ENCODE data around the gene RIN2.
"Not testable (repeated sequence)": the region's sequence is repeated elsewhere in the genome, so short reads cannot be mapped to it uniquely, and the experiment has no call there.

The RIN2 gene

DNA sequence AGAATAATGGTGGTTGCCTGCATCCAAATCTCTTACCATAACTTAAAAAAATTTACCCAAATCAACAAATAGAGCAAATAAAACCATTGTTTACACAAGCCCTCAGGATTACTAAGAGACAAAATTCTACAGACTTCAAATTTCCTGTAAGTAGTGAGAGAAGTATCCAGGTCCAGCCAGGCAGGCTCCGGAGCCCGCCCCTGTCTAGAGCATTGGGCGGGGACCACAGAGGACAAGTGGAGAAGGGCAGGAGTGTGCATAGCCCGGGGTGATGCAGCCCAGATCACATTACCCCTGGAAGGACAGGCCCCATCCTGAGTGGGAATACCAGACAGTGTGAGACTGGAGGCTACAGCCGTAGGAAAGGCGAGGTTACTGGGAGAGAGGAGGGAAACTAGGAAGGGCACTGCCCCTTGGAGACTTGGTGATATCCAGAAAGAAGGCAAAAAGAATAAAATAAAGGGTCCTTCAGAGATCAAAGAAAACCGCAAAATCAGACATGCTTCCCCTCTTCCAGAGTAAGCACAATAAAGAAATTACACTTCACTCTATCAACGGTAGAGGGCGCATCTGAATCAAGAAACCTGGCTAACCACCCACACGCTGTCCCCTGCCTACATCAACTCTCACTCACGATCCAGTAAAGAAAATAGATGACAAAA lies 26.6 kb downstream of the RIN2 start:
- H3K4me1 Mint-ChIP-seq: peaks cover 28% of the 10 kb centered on the region
- no peaks in the 10 kb centered on the region for H3K27me3 Mint-ChIP-seq
- ATAC-seq: peak; percentile 72
- H3K36me3 Mint-ChIP-seq: no peaks in the 10 kb centered on the region
- no peak overlapping the region for H3K4me3 Mint-ChIP-seq
- H3K27ac Mint-ChIP-seq: no peak overlapping the region
- H3K9me3 Mint-ChIP-seq: peaks cover 17% of the 10 kb centered on the region

DNA sequence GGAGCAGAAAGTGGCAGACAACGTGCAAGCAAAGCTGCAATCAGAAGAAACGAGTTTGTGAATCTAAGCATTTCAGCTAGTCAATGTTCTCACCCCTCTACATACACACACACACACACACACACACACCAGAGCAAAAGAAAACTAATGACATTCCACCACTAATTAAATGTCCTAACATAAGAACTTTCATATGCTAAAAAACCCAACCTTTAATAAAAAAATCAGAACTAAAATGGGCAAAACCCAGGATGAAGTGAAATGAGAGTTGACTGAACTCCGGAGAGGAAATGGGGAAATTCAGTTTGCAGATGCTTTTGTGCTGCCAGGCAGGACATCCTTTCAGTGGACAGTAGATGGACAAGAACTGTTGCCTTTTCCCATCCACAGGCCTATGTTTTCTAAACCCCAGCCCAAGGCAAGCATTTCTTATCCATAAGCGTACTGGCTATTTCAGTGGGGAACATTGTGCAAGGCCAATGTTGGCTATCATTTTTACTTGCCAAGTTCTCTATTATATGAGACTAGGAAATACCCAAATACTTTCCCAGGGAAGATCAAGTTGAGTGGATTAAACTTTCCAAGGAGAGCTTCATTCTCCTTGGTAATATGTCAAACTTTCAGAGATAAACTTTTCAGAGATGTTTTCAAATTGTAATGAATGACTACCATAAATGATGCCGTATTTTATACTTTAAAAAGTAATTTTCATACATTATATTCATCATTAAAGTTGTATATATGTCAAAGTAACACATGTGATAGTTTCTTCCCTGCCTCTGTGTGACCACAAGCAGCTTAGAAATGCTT lies 27.3 kb downstream of the RIN2 start:
- no peak overlapping the region for H3K27ac Mint-ChIP-seq
- no peak for ATAC-seq
- H3K4me1 Mint-ChIP-seq: peaks cover 20% of the 10 kb centered on the region
- H3K36me3 Mint-ChIP-seq: no peaks in the 10 kb centered on the region
- no peaks in the 10 kb centered on the region for H3K27me3 Mint-ChIP-seq
- no peak overlapping the region for H3K4me3 Mint-ChIP-seq
- peaks cover 19% of the 10 kb centered on the region for H3K9me3 Mint-ChIP-seq

DNA sequence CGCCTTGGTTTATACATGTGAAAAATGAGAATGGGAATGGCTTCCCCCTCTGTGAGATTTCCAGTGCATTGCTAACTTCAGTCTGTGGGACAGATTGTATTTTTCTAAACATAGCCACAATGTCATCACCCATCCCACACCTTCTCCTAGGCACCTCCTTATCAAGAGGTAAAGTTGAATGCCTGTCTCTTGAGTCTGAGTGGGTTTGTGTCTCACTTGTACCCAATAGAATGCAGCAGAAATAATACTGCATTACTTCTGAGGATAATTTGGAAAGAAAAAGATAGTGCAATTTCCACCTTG lies 27.9 kb downstream of the RIN2 start:
- Mint-ChIP-seq H3K36me3 (no peaks in the 10 kb centered on the region), H3K27me3 (no peaks in the 10 kb centered on the region), H3K27ac (no peak overlapping the region), H3K9me3 (peaks cover 15% of the 10 kb centered on the region), H3K4me3 (no peak overlapping the region), H3K4me1 (peaks cover 15% of the 10 kb centered on the region)
- ATAC-seq: no peak

DNA sequence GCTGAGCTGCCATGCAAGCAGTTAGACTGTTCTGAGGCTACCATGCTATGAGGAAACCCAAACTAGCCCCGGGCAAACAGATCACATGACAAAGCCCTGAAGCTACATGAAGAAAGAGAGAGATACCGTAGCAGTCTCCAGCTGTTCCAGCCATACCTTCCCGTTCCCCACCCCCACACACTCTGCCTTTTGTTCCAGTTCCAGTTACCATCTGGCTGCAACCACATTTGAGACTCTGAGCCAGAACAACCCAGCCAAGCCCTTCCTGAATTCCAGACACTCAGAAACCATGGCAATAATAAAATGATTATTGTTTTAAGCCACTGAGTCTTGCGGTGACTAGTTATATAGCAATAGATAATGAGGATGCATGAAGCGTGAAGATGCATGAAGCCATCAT lies 28.3 kb downstream of the RIN2 start:
- Mint-ChIP-seq H3K27me3 (no peaks in the 10 kb centered on the region), H3K9me3 (peaks cover 13% of the 10 kb centered on the region), H3K4me3 (no peak overlapping the region), H3K27ac (no peak overlapping the region), H3K36me3 (no peaks in the 10 kb centered on the region), H3K4me1 (peaks cover 13% of the 10 kb centered on the region)
- ATAC-seq: no peak

DNA sequence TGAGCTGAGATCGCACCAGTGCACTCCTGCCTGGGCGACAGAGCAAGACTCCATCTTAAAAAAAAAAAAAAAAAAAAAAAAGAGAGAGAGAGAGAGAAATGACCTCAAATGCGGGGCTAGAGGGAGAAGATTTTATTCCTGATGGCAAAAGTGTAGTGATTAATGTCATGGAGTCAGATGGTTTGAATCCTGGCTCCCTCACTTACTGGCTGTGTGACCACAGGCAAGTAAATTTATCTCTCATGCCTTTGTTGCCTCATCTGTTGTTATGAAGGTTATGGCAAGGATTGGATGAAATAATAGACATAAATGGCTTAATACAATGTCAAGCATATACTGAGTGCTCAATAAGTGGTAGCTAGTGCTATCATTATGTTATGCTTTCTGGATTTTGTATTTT lies 29.3 kb downstream of the RIN2 start:
- no peaks in the 10 kb centered on the region for H3K36me3 Mint-ChIP-seq
- no peak overlapping the region for H3K27ac Mint-ChIP-seq
- no peaks in the 10 kb centered on the region for H3K27me3 Mint-ChIP-seq
- H3K9me3 Mint-ChIP-seq: peaks cover 13% of the 10 kb centered on the region
- peaks cover 13% of the 10 kb centered on the region for H3K4me1 Mint-ChIP-seq
- ATAC-seq: no peak
- H3K4me3 Mint-ChIP-seq: no peak overlapping the region

DNA sequence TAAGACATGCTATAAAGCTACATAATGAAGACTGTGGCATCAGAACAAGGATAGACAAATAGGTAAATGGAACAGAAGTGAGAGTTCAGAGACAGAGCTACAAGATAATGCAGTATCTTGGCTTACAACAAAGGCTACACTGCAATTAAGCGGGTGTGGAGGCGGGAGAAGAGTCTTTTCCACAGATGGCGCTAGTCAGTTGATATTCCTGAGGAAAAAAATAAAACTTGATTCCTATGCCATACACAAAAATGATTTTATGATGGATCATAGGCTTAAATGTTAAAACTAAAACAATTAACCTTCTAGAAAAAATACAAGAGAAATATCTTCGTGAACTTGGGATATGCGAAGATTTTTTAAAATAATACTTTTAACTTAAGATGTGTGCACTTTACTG lies 31.0 kb downstream of the RIN2 start:
- H3K4me1 Mint-ChIP-seq: peaks cover 13% of the 10 kb centered on the region
- ATAC-seq: no peak
- peaks cover 13% of the 10 kb centered on the region for H3K9me3 Mint-ChIP-seq
- H3K27me3 Mint-ChIP-seq: no peaks in the 10 kb centered on the region
- no peak overlapping the region for H3K4me3 Mint-ChIP-seq
- no peak overlapping the region for H3K27ac Mint-ChIP-seq
- no peaks in the 10 kb centered on the region for H3K36me3 Mint-ChIP-seq

DNA sequence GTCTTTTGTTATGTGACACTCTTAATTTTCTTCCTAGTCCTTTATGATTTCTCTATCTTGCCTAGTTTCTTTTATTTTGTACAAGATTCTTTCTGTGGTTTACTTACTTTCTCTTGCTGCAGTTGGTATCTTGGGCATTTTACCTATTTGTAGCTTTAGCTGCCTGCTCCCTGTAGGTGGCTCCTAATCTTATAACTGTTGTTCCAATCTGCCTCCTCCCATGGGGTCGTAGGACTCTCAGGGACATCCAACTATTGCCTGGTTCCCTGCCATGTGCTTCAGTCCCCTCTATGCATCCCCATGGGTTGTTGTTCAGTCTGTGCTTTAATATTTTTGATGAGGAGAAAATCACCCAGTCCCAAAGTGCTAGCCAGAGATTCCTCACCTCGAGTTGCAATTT lies 31.4 kb downstream of the RIN2 start:
- H3K27me3 Mint-ChIP-seq: no peaks in the 10 kb centered on the region
- no peak overlapping the region for H3K27ac Mint-ChIP-seq
- H3K9me3 Mint-ChIP-seq: peaks cover 13% of the 10 kb centered on the region
- peaks cover 11% of the 10 kb centered on the region for H3K4me1 Mint-ChIP-seq
- no peak overlapping the region for H3K4me3 Mint-ChIP-seq
- no peak for ATAC-seq
- no peaks in the 10 kb centered on the region for H3K36me3 Mint-ChIP-seq

DNA sequence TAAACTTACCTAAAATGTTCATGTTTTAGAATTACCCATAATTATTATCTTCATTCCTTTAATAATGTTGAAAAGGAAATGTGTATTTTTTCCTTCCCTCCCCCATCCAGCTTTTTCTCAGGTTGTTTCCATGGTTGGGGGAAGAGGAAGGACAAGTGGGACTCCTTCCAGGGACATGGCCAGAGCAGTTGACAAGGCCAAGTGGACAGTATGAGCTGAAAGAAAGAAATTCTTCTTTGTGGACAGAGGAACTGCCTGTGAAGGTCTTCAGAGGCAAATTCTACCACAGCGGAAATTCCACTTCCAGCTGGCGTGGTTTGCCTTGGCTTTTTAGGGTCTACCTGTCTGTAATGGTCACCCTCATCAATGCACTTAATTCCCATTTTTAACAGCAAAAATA lies 33.8 kb downstream of the RIN2 start:
- H3K9me3 Mint-ChIP-seq: peaks cover 13% of the 10 kb centered on the region
- H3K4me1 Mint-ChIP-seq: no peaks in the 10 kb centered on the region
- H3K27ac Mint-ChIP-seq: no peak overlapping the region
- no peak for ATAC-seq
- H3K27me3 Mint-ChIP-seq: no peaks in the 10 kb centered on the region
- H3K4me3 Mint-ChIP-seq: no peak overlapping the region
- no peaks in the 10 kb centered on the region for H3K36me3 Mint-ChIP-seq

DNA sequence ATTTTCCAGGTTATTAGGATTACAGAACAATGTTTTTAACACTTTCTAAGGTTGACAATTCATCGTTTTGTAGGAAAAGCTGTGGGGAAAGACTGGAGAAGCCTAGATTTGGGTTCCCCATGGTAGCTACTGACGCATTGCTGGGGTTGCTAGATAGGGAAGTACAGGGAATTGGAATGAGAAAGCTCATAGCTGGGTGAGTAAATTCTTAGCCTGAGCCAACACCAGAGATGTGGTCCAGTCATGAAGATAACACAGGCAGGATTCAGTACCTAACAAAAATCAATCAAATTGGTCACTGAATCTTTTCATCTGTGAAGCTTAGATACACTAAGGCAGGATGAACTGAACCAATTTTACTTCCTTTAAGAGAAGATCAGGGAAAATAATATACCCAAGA lies 35.7 kb downstream of the RIN2 start:
- no peak overlapping the region for H3K27ac Mint-ChIP-seq
- H3K4me3 Mint-ChIP-seq: no peak overlapping the region
- H3K27me3 Mint-ChIP-seq: no peaks in the 10 kb centered on the region
- H3K36me3 Mint-ChIP-seq: no peaks in the 10 kb centered on the region
- ATAC-seq: no peak
- peaks cover 9% of the 10 kb centered on the region for H3K9me3 Mint-ChIP-seq
- no peaks in the 10 kb centered on the region for H3K4me1 Mint-ChIP-seq

DNA sequence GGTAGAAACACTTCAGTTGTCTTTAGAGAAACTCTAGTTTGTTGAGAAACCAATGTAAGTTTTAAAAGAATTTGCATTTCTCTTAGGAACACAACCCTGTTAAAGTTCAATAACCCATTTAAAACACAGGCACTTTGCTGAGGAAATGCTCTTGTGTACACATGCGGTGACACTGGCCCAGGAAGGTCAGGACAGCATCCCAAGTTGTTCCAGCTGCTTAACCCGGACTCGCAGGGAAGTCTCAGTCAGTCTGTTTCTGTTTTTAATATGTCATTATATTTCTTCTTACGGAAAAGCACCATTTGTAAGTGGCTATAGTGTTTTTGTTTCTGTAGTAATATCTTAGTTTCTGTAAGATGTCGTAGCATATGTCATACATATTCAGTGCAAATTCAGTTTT lies 36.9 kb downstream of the RIN2 start:
- Mint-ChIP-seq H3K27me3 (no peaks in the 10 kb centered on the region), H3K4me3 (no peak overlapping the region), H3K9me3 (no peaks in the 10 kb centered on the region), H3K27ac (no peak overlapping the region), H3K36me3 (no peaks in the 10 kb centered on the region), H3K4me1 (no peaks in the 10 kb centered on the region)
- no peak for ATAC-seq

DNA sequence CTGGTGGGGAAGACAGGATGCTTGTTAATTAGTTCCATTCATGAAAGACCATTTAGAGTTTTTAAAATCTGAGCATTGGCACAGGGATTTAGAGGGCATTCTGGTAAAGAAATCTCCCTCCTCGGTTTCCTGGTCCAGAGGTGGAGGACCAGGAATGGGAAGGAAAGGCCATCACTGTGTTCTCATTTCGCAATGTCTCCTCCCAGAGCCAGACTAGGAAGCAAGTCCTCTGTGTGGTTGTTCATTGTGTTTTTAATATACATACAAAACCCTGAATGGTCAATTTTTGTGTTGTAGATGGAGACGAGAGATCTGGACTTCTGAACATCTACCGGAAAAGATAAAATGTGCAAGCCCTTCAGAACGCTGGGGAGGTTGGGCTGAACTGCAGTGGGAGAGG lies 41.3 kb downstream of the RIN2 start:
- no peak for ATAC-seq
- Mint-ChIP-seq H3K27ac (no peak overlapping the region), H3K36me3 (no peaks in the 10 kb centered on the region), H3K4me3 (no peak overlapping the region), H3K9me3 (no peaks in the 10 kb centered on the region), H3K27me3 (no peaks in the 10 kb centered on the region), H3K4me1 (peaks cover 14% of the 10 kb centered on the region)

DNA sequence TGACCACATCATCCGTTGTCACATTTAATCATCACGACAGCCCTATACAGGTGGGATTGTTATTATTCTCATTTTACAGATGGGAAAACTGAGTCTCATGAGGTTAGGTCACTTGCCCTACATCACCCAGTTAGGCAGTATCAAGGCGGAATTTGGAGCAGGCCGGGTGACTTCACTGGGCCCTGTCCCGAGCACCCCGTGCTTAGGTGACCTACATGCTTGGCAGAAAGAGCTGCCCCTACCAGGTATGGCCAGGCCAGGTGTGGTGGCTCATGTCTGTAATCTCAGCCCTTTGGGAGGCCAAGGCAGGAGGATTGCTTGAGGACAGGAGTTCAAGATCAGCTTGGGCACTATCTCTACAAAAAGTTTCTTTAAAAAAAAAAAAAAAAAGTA lies 44.0 kb downstream of the RIN2 start:
- Mint-ChIP-seq H3K27ac (no peak overlapping the region), H3K4me1 (peaks cover 17% of the 10 kb centered on the region), H3K36me3 (no peaks in the 10 kb centered on the region), H3K9me3 (no peaks in the 10 kb centered on the region), H3K27me3 (no peaks in the 10 kb centered on the region), H3K4me3 (no peak overlapping the region)
- ATAC-seq: no peak

DNA sequence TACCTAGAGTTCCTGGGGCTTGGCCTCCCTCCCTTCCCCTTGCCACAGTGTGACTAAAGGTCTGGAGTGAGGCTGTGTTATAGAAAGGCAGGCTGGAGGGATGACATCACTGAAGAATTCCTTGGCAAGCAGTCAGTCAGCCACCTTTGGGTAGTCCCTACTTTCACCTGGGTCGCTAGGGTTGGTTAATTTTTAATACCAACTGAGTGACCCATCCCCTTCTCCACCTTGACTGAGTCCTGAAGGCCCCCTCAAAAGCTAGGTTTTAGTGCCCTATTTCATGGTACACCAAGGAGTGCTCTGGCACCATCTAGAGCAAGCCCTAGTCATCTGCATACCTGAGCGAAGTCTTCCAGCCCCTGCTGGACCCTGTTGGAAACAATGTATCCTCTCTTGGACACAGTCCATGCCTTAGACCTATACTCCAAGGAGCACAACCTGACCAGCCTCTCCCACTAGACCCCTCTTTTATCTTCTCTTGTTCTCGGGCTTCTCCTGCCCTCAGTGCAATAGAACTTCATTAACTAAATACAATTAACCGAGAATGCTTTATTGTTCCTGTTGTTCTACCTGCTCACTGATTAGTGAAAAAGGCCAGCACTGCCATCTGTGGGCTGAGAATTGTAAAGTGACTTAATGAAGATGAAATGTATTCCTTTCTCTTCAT lies 44.6 kb downstream of the RIN2 start:
- Mint-ChIP-seq H3K27me3 (no peaks in the 10 kb centered on the region), H3K4me3 (no peak overlapping the region), H3K36me3 (no peaks in the 10 kb centered on the region), H3K4me1 (peaks cover 21% of the 10 kb centered on the region), H3K27ac (no peak overlapping the region), H3K9me3 (no peaks in the 10 kb centered on the region)
- peak; percentile 64 for ATAC-seq

DNA sequence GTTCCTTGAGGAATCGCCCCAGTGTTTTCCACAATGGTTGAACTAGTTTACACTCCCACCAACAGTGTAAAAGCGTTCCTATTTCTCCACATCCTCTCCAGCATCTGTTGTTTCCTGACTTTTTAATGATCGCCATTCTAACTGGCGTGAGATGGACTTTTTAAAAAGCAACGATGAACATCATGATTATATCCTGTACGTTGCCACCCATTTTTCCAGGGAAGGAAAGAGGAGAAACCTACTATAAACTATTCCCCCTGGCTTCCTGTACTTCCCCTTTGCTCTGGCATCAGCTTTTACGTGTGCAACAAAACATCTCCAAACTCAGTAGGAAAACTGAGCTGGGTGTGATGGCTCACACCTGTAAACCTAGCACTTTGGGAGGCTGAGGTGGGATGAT lies 48.2 kb downstream of the RIN2 start:
- not testable (repeated sequence) for H3K36me3 Mint-ChIP-seq, H3K27me3 Mint-ChIP-seq, H3K9me3 Mint-ChIP-seq, ATAC-seq, H3K27ac Mint-ChIP-seq, H3K4me3 Mint-ChIP-seq
- H3K4me1 Mint-ChIP-seq: peaks cover 21% of the 10 kb centered on the region

DNA sequence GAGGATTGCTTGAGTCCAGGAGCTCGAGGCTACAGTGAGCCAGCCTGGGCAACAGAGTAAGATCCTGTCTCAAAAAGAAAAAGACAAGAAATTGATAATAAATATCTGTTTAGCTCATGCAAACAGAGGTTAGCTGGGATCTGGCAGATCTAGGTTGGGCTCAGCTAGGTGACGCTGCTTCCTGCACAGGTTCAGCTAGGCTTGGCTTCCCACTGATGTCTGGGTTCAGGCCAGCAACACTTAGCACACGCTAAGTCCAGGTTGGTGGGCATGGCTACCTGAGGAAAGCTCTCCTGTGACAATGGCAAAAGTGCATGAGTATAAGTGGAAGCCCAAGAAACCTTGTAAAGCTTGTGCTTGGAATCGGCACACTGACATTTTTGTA lies 48.7 kb downstream of the RIN2 start:
- Mint-ChIP-seq H3K27me3 (no peaks in the 10 kb centered on the region), H3K4me3 (no peak overlapping the region), H3K36me3 (no peaks in the 10 kb centered on the region), H3K9me3 (no peaks in the 10 kb centered on the region), H3K27ac (no peak overlapping the region), H3K4me1 (peaks cover 17% of the 10 kb centered on the region)
- ATAC-seq: no peak
